HEK293T (cell line): ENCODE results near the gene LSAMP.

Experiments used
- BHLHE40 ChIP-seq: fragments of 450-650 bp; IDR thresholded peaks from 2 replicates; pipeline ENCODE4 v1.6.1; 2016; ENCODE audit warnings: mild to moderate bottlenecking, moderate library complexity, borderline replicate concordance
- CTBP1 ChIP-seq: fragments of 450-650 bp; IDR thresholded peaks from 2 replicates; pipeline ENCODE4 v1.6.1; 2016; ENCODE audit warnings: borderline replicate concordance
- ELF4 ChIP-seq: fragments of 450-650 bp; IDR thresholded peaks from 2 replicates; pipeline ENCODE4 v1.6.1; 2017; ENCODE audit warnings: antibody characterized with exemption
- FOXK2 ChIP-seq: fragments of 450-650 bp; IDR thresholded peaks from 2 replicates; pipeline ENCODE4 v1.6.1; 2016; ENCODE audit warnings: mild to moderate bottlenecking
- LEF1 ChIP-seq: fragments of 450-650 bp; IDR thresholded peaks from 2 replicates; pipeline ENCODE4 v1.6.1; 2017; ENCODE audit warnings: mild to moderate bottlenecking, borderline replicate concordance
- NFRKB ChIP-seq: fragments of 450-650 bp; IDR thresholded peaks from 2 replicates; pipeline ENCODE4 v1.6.1; 2016; ENCODE audit warnings: mild to moderate bottlenecking, moderate library complexity
- PKNOX1 ChIP-seq: fragments of 450-650 bp; IDR thresholded peaks from 2 replicates; pipeline ENCODE4 v1.6.1; 2016
- SP1 ChIP-seq: fragments of 450-650 bp; IDR thresholded peaks from 2 replicates; pipeline ENCODE4 v1.6.1; 2017
- ZNF384 ChIP-seq: fragments of 450-650 bp; IDR thresholded peaks from 2 replicates; pipeline ENCODE4 v1.6.1; 2016

- TF ChIP-seq PKNOX1: no peak
- no peak for TF ChIP-seq ELF4
- TF ChIP-seq FOXK2: no peak
- no peak for TF ChIP-seq BHLHE40
- TF ChIP-seq NFRKB: no peak
- TF ChIP-seq ZNF384: no peak
- no peak for TF ChIP-seq SP1
- no peak for TF ChIP-seq LEF1
- no peak for TF ChIP-seq CTBP1
Observed at GRCh38 chr3:116426036-116426435, 19.3 kb downstream of the LSAMP start.
